Effector memory CD8-positive, alpha-beta T cell (primary cell): ENCODE measurements around the gene ID2.

ENCODE experiments used
- ATAC-seq: fragments of 150-1000 bp; cut with Tn5 transposase; replicated peaks from 2 replicates; pipeline ENCODE4 v1.10.0; 2021; ENCODE audit warnings: mild to moderate bottlenecking, moderate library complexity
- DNase-seq, 3 experiments: peaks; one replicate each; pipeline ENCODE4 v3.0.0; 2021
- H3K27ac Mint-ChIP-seq, 2 donors: one replicate each; pipeline ENCODE4 v1.8.0; 2022; ENCODE audit warnings: mild to moderate bottlenecking in 2 of 2, mixed read lengths in 2 of 2, moderate library complexity in 2 of 2
- H3K27me3 Mint-ChIP-seq, 2 donors: one replicate each; pipeline ENCODE4 v1.8.0; 2022; ENCODE audit warnings: mixed read lengths in 2 of 2
- H3K36me3 Mint-ChIP-seq: one replicate; pipeline ENCODE4 v1.8.0; 2022; ENCODE audit warnings: mild to moderate bottlenecking, moderate library complexity, mixed read lengths; ENCODE audit not compliant: insufficient read depth
- H3K4me1 Mint-ChIP-seq, 2 donors: one replicate each; pipeline ENCODE4 v1.8.0; 2022; ENCODE audit warnings: low read depth in 2 of 2, mixed read lengths in 2 of 2
- H3K4me3 Mint-ChIP-seq, 2 donors: one replicate each; pipeline ENCODE4 v1.8.0; 2022; ENCODE audit warnings: mild to moderate bottlenecking in 2 of 2, mixed read lengths in 2 of 2, moderate library complexity in 2 of 2
- H3K9me3 Mint-ChIP-seq, 2 donors: one replicate each; pipeline ENCODE4 v1.8.0; 2022; ENCODE audit warnings: mixed read lengths in 2 of 2
- total RNA-seq, 9 experiments: gene quantifications; one replicate each; lab custom pipeline; 2026; lab: John Stamatoyannopoulos, UW

ID2 gene, protein sequence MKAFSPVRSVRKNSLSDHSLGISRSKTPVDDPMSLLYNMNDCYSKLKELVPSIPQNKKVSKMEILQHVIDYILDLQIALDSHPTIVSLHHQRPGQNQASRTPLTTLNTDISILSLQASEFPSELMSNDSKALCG
- total RNA-seq = 57.1 to 542 (median 329) reads per million in 9 experiments

DNA sequence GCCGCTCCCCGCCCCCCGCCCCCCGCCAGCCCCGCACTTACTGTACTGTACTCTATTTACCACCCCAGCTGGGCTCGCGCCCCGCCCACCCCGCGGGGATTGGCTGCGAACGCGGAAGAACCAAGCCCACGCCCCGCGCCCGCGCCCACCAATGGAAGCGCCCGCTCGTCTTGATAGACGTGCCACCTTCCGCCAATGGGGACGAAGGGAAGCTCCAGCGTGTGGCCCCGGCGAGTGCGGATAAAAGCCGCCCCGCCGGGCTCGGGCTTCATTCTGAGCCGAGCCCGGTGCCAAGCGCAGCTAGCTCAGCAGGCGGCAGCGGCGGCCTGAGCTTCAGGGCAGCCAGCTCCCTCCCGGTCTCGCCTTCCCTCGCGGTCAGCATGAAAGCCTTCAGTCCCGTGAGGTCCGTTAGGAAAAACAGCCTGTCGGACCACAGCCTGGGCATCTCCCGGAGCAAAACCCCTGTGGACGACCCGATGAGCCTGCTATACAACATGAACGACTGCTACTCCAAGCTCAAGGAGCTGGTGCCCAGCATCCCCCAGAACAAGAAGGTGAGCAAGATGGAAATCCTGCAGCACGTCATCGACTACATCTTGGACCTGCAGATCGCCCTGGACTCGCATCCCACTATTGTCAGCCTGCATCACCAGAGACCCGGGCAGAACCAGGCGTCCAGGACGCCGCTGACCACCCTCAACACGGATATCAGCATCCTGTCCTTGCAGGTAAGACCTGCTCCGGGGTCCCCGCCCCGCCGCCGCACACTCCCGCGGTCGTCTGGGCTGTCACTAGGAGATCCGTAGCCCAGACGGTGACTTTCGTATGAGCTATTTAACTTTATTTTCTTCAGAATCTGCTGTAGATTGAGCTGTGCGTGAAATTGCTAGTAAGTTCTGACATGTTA is at the start of gene ID2:
Gene ID2 (plus strand): TSS at position 271 of the 907 bp plus-strand sequence. CDS start 110 bp downstream, at position 381.
- H3K4me3 Mint-ChIP-seq = peak within 1 kb of the TSS; percentile 95 to 100
- DNase-seq (peak; percentile 99), ATAC-seq (peak; percentile 62)
- peaks cover 71% of the 10 kb centered on the region for H3K36me3 Mint-ChIP-seq
- H3K9me3 Mint-ChIP-seq = no peaks in the 10 kb centered on the region
- peaks cover 0 to 12% of the 10 kb centered on the region in 2 donors for H3K27me3 Mint-ChIP-seq
- H3K27ac Mint-ChIP-seq = peak within 1 kb of the TSS; percentile 86 to 99
- H3K4me1 Mint-ChIP-seq = peaks cover 32 to 40% of the 10 kb centered on the region in 2 donors

DNA sequence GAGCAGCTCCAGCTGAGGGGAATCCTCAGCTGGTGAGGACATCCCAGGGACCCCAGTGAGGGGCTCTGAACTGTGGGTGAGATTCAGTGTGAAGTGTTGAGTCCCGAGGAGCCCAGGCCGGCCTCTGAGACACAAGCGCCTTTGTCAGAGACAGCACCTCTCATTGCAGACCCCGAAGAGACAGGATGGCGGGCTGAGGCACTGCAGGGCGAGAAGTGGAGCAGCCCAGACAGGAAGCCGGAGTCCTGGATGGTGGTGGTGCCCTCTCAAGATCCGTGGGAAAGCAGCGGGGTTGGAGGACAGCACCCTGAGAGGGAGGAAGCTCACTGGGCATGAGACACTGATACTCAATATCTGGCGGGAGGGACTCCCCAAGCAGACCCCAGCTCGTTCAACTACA is 49.1 kb upstream of the ID2 start:
- Mint-ChIP-seq H3K4me3 (no peak overlapping the region), H3K27ac (no peak overlapping the region), H3K9me3 (no peaks in the 10 kb centered on the region), H3K4me1 (peaks cover 0 to 7% of the 10 kb centered on the region in 2 donors), H3K27me3 (peaks cover 0 to 9% of the 10 kb centered on the region in 2 donors), H3K36me3 (no peaks in the 10 kb centered on the region)
- DNase-seq (no peak), ATAC-seq (no peak)

DNA sequence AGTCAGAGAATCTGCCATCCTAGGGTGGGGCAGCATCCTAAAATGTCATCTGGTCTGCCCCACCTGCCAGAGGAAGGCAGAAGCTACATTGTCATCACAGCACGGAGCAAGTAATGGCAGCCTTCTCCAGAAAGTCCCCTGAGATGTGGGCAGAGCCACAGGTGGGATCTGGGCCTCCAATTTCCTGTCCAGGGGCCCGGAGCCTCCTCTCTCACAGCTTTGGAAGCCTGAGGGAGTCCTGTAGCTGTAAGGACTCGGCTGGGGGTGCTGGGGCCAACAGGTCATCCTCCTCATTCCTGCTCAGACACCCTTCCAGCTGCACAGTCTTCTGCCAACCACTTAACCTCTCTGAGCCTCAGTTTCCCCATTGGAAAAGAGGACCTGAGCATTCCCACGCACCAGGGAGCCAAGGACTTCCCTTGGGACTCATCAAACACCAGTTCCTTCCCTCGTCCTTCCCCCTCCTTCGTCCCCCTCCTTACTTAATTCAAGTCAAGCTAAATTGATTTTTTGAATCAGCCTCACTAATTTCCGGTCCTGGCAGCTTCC is 48.6 kb upstream of the ID2 start:
- H3K4me1 Mint-ChIP-seq = peaks cover 0 to 7% of the 10 kb centered on the region in 2 donors
- H3K9me3 Mint-ChIP-seq = no peaks in the 10 kb centered on the region
- H3K27me3 Mint-ChIP-seq = peaks cover 0 to 9% of the 10 kb centered on the region in 2 donors
- H3K36me3 Mint-ChIP-seq = no peaks in the 10 kb centered on the region
- no peak overlapping the region for H3K4me3 Mint-ChIP-seq
- no peak for ATAC-seq
- H3K27ac Mint-ChIP-seq = no peak overlapping the region
- DNase-seq = no peak

DNA sequence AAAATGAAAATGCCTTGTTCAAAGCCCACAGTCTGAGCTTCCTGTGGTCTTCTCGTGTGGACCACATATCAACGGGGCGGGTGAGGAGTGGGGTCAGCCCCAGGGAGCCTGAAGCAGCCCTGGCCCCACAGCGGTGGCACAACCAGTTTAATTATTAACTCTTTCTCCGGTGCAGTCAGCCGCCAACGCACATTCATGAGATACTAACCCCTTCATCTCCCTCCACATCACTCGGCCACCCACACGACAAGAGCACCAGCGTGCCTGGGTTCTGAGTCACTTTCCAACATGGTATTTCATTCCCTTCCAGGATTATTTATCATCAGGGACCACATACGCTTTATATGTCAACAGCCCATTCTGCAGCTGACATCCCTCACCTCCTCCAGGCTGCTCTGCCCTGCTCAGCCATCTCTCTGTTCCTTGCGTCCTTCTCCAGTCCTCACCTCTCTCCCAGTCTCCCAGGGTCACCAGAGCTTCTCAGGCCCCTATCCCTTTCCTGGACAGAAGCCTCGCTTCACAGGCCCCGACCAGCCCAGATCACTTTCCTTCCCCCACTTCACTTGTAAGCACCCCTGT is 48.0 kb upstream of the ID2 start:
- ATAC-seq (no peak), DNase-seq (no peak)
- Mint-ChIP-seq H3K4me1 (peaks cover 0 to 5% of the 10 kb centered on the region in 2 donors), H3K27me3 (peaks cover 0 to 9% of the 10 kb centered on the region in 2 donors), H3K36me3 (no peaks in the 10 kb centered on the region), H3K27ac (peak overlapping the region; percentile 2 to 23), H3K4me3 (no peak overlapping the region), H3K9me3 (no peaks in the 10 kb centered on the region)

DNA sequence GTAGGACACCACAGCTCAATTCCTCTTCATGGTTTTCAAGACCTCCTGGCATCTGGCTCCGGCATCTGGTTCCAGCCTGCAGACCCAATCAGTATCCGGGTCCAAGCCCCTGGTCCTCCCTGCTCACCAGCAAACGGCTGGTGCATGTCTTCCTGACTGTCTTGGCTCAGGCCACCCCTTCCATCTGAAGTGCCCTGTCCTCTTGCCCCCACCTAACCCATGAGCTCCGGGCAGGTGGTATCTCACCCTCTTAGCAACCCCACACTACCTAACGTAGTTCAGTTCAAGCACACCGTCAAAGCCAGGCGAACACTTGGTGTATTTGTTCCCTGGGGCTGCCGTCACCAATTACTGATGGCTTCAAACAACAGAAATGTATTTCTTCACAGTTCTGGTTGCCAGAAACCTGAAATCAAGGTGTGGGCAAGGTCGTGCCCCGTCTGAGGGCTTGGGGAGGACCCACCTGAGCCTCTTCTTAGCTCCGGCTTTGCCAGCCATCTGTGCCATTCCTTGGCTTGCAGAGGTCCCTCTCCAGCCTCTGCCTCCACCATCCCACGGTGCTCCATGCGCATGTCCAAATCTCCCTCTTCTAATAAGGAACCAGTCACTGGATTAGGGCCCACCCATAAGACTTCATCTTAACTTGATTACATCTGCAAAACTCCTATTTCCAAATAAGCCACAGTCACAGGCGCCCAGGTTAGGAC is 47.2 kb upstream of the ID2 start:
- no peaks in the 10 kb centered on the region for H3K9me3 Mint-ChIP-seq
- H3K36me3 Mint-ChIP-seq = no peaks in the 10 kb centered on the region
- H3K4me3 Mint-ChIP-seq = no peak overlapping the region
- H3K27ac Mint-ChIP-seq = peak overlapping the region; percentile 2 to 23
- peaks cover 0 to 4% of the 10 kb centered on the region in 2 donors for H3K4me1 Mint-ChIP-seq
- H3K27me3 Mint-ChIP-seq = peaks cover 0 to 9% of the 10 kb centered on the region in 2 donors
- no peak for DNase-seq
- no peak for ATAC-seq

DNA sequence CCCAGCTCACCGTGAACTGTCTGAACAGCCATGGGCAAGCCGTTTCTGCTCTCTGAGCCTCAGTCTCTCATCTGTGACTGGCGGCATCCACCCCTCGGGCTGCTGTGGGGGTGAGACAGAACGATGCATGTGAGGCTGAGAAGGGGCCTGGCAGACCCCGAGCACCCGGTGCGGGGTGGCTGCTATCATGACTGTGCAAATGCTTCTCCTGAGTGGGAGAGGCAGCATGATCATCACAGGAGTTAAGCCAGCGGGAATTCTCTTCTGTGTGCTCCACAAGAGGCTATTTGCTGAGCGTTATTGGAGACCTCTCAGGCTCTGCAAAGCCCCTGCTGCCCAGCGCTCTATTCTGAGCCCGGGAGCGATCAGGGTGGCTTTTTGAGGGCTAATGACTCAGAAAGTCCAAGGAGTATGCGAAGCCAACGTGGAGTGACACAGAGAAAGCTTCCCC is 45.8 kb upstream of the ID2 start:
- Mint-ChIP-seq H3K27ac (no peak overlapping the region), H3K4me3 (no peak overlapping the region), H3K9me3 (no peaks in the 10 kb centered on the region), H3K4me1 (peaks cover 0 to 4% of the 10 kb centered on the region in 2 donors), H3K27me3 (peaks cover 0 to 9% of the 10 kb centered on the region in 2 donors), H3K36me3 (no peaks in the 10 kb centered on the region)
- ATAC-seq (no peak), DNase-seq (no peak)

DNA sequence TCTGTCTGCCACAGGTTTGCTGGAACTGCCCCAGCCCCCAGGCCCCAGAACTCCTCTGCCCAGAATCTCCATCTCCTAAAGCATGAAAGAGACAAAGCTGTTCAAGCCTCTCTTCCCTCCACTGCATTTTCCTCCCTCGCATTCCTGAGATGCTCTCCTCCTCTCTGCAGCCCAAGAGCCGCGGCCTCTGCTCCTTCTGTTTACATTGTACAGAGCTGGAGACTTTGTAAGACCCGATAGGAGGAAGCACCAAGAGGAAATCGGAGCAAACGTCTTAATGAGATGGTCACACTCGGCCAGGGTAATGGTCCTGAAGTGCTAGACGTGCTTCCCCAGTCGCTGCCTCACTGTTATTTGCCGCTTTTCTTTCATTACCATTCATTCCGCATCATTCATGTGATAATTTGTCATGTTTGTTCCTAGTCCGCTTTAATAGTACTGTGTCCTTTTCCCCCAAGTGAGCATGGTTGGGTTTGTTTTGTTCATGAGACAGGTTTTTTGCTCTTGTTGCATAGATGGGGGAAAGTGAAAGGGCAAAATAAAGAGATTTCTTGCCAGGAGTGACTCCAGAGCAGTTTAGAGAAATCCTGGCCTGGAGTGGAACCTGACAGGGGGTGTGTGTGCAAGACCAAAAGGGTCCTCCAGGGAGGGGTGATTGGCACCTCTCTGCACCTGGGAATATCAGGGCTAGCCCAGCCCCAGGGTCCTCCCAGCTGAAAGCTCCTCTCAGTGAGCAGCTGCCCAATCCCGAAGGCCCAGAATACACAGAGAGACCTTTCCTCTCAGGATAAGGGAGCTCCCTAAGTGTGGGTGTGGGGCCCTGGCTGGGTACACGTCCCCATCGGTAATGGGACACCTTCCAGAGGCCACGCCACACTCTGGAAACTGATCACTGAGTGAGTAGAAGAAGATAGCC is 44.9 kb upstream of the ID2 start:
- ATAC-seq (no peak), DNase-seq (no peak)
- H3K9me3 Mint-ChIP-seq = no peaks in the 10 kb centered on the region
- H3K27me3 Mint-ChIP-seq = peaks cover 0 to 9% of the 10 kb centered on the region in 2 donors
- H3K27ac Mint-ChIP-seq = no peak overlapping the region
- H3K4me3 Mint-ChIP-seq = no peak overlapping the region
- H3K36me3 Mint-ChIP-seq = no peaks in the 10 kb centered on the region
- peaks cover 0 to 4% of the 10 kb centered on the region in 2 donors for H3K4me1 Mint-ChIP-seq

DNA sequence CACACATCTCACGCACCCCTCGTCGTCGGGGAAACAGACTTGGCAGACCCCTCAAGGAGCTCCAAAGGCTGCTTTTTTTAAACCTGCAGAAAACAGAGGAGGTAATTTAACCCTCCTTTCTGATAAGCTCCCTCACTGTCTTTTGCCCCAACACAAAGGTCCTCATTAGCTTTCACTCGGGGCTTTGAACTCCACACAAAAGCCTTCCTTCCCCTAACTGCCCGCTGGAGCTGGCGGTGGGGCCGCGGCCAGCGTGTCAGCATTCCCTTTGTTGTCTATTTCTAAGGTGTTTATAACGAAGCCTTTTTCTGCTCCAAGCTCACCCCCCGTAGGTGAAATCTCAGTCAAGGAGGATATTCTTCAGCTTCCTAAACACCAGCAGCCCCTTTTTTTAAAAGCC is 43.5 kb upstream of the ID2 start:
- Mint-ChIP-seq H3K27ac (no peak overlapping the region), H3K4me1 (peaks cover 0 to 4% of the 10 kb centered on the region in 2 donors), H3K4me3 (no peak overlapping the region), H3K27me3 (peaks cover 0 to 9% of the 10 kb centered on the region in 2 donors), H3K9me3 (no peaks in the 10 kb centered on the region), H3K36me3 (no peaks in the 10 kb centered on the region)
- DNase-seq (no peak), ATAC-seq (no peak)

DNA sequence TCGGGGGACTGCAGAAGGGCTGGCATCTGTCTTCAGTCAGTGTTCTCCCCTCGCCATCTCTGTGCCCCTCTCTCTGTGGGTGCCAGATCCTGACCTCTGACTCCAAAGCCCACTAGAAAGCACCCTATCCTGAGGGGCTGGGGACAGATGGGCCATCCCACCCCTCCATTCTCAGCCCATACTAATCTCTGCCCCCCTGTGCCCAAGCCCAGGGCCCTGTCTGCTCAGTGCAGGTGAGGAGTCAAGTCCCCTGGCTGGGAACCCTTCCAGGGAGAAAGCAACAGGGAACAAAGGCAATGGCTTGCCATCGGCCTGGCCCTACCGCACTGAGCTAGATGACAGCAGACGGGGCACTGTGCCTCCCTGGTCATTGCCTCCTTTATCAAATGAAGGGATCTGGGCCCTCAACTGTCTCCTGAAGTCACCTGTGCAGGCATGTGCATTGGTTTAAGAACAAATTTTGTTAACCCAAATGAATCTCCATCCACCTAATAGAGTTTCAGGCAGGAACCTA is 42.7 kb upstream of the ID2 start:
- ATAC-seq (no peak), DNase-seq (no peak)
- peaks cover 0 to 6% of the 10 kb centered on the region in 2 donors for H3K4me1 Mint-ChIP-seq
- H3K9me3 Mint-ChIP-seq = no peaks in the 10 kb centered on the region
- H3K4me3 Mint-ChIP-seq = no peak overlapping the region
- H3K36me3 Mint-ChIP-seq = no peaks in the 10 kb centered on the region
- peak overlapping the region in 1 of 2 donors; percentile 20 for H3K27ac Mint-ChIP-seq
- peaks cover 0 to 3% of the 10 kb centered on the region in 2 donors for H3K27me3 Mint-ChIP-seq

DNA sequence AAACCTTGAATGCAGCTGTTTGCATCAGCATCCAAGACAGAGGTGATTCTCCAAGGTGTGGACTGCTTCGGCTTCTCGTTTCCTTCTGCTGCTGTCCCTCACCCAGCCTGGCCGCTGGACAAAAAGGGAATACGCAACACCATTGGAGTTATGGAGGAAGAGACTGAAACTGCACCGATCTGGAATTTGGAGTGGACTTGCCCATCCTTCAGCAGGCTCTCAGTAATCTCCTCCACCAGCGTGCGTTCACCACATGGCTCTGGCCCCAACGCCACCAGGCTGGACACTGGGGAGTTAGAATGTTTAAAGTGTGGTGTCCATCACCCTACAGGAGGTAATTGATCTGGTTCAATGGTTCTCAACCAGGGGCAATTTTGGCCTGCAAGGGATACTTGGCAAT is 41.4 kb upstream of the ID2 start:
- no peaks in the 10 kb centered on the region for H3K36me3 Mint-ChIP-seq
- no peaks in the 10 kb centered on the region for H3K27me3 Mint-ChIP-seq
- ATAC-seq = no peak
- no peaks in the 10 kb centered on the region for H3K9me3 Mint-ChIP-seq
- DNase-seq = no peak
- H3K4me3 Mint-ChIP-seq = no peak overlapping the region
- H3K27ac Mint-ChIP-seq = no peak overlapping the region
- H3K4me1 Mint-ChIP-seq = peaks cover 0 to 11% of the 10 kb centered on the region in 2 donors

DNA sequence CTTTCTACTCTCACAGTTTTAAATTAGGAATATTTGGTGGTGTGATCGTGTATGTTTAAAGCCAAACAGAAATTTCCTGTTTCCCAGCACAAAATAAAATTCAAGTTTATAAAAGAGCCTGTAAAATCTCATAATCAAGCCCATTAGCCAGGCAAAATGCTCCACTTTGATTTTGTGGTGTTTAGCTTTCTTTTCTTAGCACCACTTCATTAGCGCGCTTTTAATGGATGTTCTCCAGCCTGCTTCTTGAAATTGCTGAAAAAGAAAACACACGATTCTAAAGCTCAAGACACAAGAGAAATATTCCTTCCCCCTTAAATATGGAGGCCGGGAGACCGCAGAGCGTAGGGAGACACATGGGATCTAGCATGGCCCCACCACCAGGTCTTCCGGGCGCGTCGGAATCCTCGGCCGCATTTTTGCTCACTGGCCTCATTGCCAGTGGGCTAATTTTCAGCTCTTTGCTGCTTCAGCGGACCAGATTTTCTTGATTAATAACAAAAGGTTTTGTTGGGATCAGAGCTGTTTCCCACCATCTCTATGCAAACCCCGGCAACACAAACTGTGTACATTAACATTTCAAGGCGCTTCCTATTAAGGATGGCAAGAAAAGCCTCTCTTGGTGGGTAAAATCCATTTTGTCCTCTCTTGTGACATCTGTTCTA is 40.4 kb upstream of the ID2 start:
- DNase-seq (no peak), ATAC-seq (no peak)
- Mint-ChIP-seq H3K27me3 (no peaks in the 10 kb centered on the region), H3K36me3 (no peaks in the 10 kb centered on the region), H3K9me3 (no peaks in the 10 kb centered on the region), H3K27ac (no peak overlapping the region), H3K4me1 (peaks cover 0 to 11% of the 10 kb centered on the region in 2 donors), H3K4me3 (no peak overlapping the region)
